Right forelimb (tissue), 1 donor: Measurements from ENCODE around the gene SHROOM3.
A peak's percentile ranks its signal among the peaks of the same experiment; 100 is the strongest.

Experiments
- DNase-seq: peaks from one replicate; pipeline ENCODE4 v3.0.0-alpha.2; 2018

SHROOM3 gene

DNA sequence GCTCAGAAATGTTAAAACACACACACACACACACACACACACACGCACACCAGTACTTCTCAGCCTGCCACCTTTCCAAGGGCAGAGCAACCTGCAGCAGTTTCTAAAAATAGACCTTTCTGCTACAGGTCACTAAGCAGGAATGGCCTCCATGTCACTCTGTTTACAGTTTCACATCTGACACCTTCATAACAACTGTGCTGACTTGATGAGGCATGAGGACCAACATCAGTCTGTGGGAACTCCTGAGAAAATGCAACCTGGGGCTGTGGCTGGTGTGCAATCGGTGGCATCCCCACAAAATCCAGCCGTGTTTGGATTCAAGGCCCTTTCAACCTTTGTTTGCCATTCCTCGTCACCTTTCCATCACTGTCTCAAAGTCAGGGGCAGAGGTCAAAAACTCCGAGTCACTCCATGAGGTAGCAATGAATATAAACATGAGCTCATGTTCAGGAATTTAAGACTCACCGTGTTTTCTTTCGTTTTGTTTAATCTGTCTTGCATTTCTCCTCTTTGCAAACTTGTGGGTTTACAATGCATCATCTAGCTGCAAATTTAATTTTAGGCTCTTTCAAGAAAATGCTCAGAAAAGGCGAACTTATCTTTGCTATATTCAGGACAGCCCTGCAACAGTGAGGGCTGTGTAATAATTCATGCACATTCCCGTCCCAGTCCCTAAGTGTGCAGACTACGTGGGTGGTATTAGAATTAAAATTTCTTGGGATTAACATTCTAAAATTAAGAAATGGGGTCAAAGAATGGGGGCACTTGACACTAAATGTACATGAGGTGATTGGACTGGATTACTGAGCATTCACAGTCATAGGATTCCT lies 135.3 kb downstream of the SHROOM3 start:
- DNase-seq, result no peak

- no peak for DNase-seq
These were observed 136.2 kb downstream of the SHROOM3 start for GRCh38 chr4:76571274-76571673.

DNA sequence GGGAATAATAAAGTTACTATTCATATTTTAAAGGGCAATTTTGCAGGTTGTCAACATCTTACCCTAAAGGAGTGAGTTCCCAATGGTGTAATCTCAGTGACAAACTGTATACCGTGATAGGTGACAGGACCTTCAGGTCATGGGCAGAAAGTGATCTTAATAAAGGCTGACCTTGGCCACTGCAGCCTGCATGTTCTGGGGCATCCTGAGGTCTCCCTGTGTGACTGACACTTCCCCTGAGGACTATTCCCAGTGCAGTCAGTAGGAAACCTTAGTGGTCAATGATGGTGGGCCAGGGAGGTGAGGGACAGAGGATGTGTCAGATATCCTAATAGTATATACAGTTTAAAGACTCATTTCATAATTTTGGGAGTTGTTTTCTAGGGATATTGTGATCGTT lies 137.2 kb downstream of the SHROOM3 start:
- DNase-seq, result no peak

- no peak for DNase-seq
These were observed 141.8 kb downstream of the SHROOM3 start for GRCh38 chr4:76576824-76577223.

DNA sequence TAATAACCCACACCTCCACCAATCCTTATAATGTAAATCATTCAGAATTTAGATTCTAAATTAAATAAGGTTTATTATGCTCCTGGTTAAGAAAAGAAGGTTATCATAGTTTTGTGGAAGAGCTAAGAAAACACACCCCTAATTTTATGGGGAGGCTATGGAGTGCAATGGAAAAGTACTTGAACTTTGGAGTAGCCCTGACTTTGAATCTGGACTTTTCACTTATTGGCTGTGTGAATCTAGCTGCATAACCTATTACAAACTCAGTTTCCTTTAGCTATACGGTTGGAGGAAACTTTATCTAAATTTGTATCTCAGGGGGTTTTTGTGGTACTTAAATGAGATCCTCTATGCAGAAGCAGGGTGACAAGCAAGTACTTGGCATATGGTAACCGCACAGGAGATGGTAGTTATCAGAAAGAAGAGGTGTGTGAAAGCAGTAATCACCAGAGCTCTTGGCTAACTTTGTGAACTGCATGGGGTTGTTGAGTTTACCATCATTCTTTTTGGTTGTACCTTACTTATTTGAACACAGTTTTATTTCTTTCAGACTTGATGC lies 143.1 kb downstream of the SHROOM3 start:
- no peak for DNase-seq

DNA sequence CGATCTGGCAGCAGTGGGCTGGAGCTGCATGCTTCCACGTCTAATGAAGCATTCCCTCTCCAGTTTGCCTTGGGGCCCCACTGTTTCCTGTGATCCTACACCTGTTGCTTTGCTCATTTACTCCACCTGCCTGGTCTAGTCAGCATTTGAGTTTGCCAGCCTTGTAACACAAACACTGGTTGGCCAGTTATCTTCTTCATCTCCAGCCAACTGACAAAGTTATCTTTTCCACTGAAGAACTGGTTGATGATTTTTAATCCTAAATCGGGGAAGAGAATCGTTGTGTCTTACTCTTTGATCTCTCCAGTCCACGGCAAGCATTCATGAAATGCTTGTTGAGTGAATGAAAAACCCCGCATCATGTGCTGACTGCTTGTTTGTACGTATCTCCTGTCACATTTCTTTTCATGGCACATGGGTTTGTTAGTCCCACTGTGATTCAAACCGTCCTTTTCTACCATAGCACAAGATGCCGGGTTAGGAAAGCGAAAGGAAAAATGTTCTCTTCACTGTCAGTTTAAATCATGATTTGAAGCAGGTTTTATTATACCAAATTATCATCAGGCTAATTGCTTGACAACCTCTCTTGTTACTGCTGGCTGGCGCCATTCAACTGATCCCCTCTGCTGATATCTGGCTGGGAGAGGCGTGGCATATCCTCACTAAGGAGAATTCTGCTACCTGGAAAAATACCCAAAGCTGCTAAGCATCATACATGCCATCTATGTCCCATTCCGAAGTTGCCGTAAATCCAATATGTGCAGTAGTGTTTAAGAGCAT lies 144.8 kb downstream of the SHROOM3 start:
- no peak for DNase-seq

- no peak for DNase-seq
These were observed 146.3 kb downstream of the SHROOM3 start for GRCh38 chr4:76581077-76581962.

DNA sequence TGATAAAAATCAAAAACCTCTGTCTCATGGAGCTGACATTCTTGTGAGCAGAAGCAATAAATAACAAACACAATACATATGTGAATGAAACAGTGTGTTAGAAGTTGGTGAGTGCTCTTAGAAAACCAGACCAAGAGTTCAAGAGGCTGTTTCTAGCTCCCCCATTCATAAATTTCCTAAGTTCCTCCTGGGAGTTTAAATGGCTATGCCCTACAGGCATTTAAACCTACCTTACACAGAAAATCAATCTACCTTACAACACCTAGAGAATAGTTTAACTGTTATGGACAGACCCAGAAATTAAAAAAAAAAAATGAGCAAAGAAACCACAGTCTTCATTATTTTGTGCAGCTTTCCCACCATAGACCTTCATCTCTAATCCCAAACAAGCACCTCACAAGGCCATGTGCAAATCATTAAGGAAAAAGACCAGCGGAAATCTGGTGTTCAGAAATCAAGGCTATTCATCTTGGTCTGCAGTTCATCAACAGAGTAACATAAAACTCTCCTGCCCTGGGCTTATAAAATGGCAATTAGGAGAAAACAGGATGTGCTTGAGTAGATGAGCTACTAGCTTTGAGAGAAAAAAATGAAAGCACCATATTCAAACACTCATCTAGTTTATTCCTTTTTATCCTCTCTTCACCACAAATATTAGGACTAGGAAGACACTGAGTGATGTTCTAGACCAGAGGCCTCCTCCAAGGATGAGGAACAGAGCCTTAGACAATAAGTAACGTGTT lies 147.2 kb downstream of the SHROOM3 start:
- no peak for DNase-seq

GRCh38 chr4:76582817-76583087 lies 147.7 kb downstream of the SHROOM3 start:
- no peak for DNase-seq

DNA sequence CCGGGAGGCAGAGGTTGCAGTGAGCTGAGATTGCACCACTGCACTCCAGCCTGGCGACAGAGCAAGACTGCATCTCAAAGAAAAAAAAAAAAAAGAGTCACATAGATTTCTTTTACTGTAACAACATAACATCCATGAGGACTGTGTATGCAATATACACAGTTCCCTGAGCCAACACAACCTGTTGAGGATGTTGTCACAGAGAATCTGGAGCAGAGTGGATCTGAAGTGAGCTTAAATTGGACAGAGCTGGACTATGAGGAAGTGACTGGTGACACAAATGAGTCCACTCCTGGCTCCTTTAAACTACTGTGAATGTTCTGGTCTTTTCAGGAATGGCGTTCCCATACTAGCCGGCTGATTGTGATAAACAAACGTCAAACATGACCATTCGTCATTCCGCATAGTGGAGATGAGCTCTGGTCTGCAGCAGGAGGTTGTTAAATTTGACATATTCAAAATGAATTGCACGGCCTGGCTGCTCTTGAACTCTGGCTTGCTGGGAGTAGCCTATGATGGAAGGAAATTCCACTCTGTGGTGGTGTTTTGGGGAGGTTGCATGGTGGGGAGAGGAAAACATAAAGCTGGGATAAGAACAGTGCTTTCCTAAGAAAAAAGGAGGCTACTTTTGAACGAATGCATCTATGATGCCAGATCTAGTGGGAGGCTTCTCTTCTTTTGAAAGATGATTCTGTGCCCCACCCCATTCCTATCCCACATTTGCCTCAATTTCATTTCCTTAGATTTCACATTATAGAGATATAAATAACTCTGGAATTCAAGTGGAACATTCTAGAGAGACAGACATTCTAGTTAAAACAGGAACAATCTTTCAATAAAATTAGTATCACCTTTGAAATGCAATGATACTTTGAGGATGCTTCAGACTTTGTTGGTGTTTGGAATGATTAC lies 149.5 kb downstream of the SHROOM3 start:
- DNase-seq, result no peak

- DNase-seq, result no peak
These were observed 150.2 kb downstream of the SHROOM3 start for GRCh38 chr4:76585272-76585671.

GRCh38 chr4:76585897-76586360 lies 150.9 kb downstream of the SHROOM3 start:
- DNase-seq, result peak; percentile 73

DNA sequence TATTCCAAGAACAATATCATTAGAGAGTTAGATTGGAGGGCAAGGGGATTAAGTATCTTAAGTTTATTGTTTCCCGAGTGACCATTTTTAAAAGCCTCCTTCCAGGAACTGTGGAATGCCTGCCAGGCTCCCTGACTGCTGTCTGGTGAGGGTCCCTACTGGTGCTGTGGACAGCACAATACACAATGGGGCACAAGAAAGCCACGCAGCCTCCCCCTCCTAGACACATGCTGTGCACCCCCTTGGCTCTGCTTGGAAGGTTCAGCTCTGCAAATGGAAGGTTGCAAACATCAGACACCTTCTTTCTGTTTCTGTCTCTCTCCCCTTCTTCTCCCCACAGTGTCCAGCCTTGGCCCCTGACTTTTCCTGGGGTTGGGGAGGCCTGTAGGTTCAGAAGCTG lies 153.2 kb downstream of the SHROOM3 start:
- DNase-seq, result no peak

GRCh38 chr4:76589402-76589801 lies 154.4 kb downstream of the SHROOM3 start:
- DNase-seq, result no peak

DNA sequence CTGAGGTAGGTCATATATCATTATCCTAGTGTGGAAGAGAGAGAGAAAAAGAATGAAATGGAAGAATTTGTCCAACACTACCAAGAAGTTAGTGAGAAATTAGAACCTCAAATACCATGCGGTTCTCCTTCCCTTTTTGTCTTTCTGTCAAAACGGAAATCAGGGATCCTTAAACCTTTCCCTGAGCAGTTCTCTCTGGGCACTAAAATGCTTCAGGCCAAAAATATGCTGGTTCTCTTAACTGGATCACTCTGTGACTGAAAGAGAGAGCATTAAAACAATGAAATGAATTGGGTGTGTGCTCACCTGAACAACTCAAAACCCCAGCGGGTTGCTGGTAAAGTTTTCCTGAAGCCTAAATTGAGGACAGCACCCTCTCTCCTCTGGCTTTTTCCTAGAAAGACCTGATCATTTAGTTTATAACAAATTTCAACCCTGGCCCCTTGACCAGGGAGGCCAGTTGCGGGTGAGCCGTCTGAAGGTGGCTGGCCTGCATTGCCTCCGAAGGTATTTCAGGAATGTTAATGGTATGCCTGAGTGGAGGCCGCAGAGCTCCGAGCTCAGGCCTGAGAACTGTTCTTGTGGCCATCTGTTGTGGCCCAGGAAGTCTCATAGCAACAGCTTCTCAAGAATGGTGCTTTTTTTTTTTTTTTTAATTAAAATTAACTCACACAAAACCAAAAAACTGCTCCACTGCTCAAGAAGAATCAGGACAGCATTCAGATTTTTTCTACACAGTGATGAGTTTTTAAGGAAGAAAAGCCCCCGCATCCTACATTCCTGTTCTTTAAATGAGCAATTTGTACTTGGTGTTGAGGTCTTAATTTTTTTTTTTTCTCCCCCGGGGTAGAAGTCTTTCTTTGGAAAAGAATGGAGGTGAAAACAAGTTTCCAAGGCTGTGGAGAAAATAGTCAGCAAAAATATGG lies 155.1 kb downstream of the SHROOM3 start:
- DNase-seq, result peak; percentile 74

DNA sequence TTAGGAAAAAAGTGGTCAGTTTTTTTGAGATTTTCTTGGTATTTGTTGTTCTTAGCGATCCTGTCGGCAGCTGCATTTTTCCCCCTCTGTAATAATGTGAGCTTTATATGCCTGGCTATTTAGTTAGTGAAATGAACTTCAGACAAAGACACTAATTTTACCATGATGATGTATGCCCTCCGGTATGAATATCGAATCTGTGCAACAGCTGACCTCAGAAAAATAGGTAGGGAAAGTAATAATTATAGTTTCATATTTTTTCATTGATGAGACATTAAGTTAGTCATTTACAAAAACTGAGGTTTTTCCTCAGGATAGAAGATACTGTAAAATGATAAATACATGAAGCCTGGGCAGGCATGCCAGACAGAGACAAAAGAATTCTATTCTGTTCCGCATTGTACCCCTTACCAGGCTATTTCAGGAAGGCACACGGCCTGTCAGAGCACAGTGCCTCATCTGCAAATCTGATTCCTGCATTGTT lies 155.8 kb downstream of the SHROOM3 start:
- DNase-seq, result no peak

DNA sequence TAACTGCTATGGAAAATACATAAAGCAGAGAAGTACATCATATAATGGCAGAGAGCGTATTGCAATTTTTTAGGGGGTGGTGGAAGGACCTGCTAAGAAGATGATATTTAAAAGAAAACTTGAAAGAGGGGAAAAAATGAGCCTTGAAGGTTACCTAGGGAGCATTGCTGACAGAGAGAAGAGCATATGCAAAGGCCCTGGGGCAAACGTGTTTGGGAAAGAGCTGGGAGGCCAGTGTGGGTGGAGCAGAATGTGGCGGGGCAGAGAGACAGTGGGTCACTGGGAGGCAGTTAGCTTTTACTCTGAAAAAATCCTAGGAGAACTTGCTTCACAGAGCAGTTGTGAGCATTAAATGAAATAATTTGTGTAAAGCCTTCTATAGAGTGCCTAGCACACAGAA lies 157.0 kb downstream of the SHROOM3 start:
- no peak for DNase-seq

- no peak for DNase-seq
These were observed 157.4 kb downstream of the SHROOM3 start for GRCh38 chr4:76592460-76592859.

DNA sequence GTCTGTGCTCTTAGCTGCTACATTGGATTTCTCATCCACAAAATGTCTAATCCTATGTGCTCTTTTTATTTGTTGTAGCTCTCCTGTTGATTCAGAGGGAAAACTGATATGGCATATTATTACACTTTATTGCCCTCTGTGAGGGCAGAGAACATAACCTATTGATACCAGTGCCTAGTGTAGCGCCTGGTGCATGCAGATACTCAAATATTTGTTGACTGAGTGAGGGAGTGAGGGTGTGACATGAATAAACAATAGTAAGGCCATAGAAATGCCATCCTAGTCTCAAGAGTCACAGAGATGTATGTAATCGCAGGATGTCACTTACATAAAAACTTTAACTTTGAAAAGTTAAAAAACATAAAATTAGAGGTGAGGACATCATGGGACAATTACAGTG lies 159.1 kb downstream of the SHROOM3 start:
- no peak for DNase-seq

- no peak for DNase-seq
These were observed 160.4 kb downstream of the SHROOM3 start for GRCh38 chr4:76595435-76595834.
